Lung (tissue), 12 donors: ENCODE data around the gene ZNF418. TPM values are rescaled to one million over a fixed set of nuclear protein-coding genes. Genes with fewer than 3 reads are reported as not detected.
A peak's percentile ranks its signal among the peaks of the same experiment; 100 is the strongest.

Experiments used
- ATAC-seq: fragments of 200-7000 bp; cut with Tn5 transposase; one replicate; pipeline ENCODE4 v1.9.1; 2020; ENCODE audit warnings: moderate number of reproducible peaks; ENCODE audit not compliant: insufficient read depth, low FRiP score
- DNase-seq, 3 donors: peaks; one replicate each; pipeline ENCODE4 v3.0.0-alpha.2; 2013 to 2017
- H3K27ac ChIP-seq, 2 donors: one replicate each; pipeline ENCODE4 v1.5.1; 2013; ENCODE audit warnings: mild to moderate bottlenecking in 2 of 2, moderate library complexity in 2 of 2, control low read depth in 1 of 2, inconsistent platforms in 1 of 2, low read depth in 1 of 2, low read length in 1 of 2
- H3K27me3 ChIP-seq, 3 donors: one replicate each; pipeline ENCODE4 v1.5.1; 2013; ENCODE audit warnings: low read length in 2 of 3; ENCODE audit not compliant: control insufficient read depth in 3 of 3, insufficient read depth in 3 of 3
- H3K36me3 ChIP-seq, 4 donors: one replicate each; pipeline ENCODE4 v1.5.1; 2013; ENCODE audit warnings: low read length in 4 of 4, mild to moderate bottlenecking in 1 of 4, moderate library complexity in 1 of 4; ENCODE audit not compliant: control insufficient read depth in 4 of 4, insufficient read depth in 4 of 4
- H3K4me1 ChIP-seq, 5 donors: one replicate each; pipeline ENCODE4 v1.5.1; 2013; ENCODE audit warnings: low read length in 5 of 5, mild to moderate bottlenecking in 2 of 5, moderate library complexity in 1 of 5; ENCODE audit not compliant: control insufficient read depth in 5 of 5, insufficient read depth in 5 of 5
- H3K4me3 ChIP-seq: one replicate; pipeline ENCODE4 v1.5.1; 2013; ENCODE audit warnings: mild to moderate bottlenecking, control low read depth, moderate library complexity
- H3K9ac ChIP-seq, 2 donors: one replicate each; pipeline ENCODE4 v1.5.1; 2013; ENCODE audit warnings: low read length in 2 of 2, control low read depth in 1 of 2; ENCODE audit not compliant: insufficient read depth in 1 of 2
- H3K9me3 ChIP-seq, 4 donors: one replicate each; pipeline ENCODE4 v1.5.1; 2013; ENCODE audit warnings: low read length in 3 of 4, mild to moderate bottlenecking in 1 of 4, moderate library complexity in 1 of 4; ENCODE audit not compliant: control insufficient read depth in 4 of 4, insufficient read depth in 3 of 4
- WGBS, 2 donors: extraction: QIAGEN DNeasy Blood & Tissue Kit; methylation state at CpG; one replicate each; pipeline ENCODE4 v1.1.7; 2013; 5-methylcytosine and 5-hydroxymethylcytosine counted together
- polyA plus RNA-seq, 2 donors: library from polyadenylated mRNA; stranded (reverse); fragments of 200-250 nt; gene quantifications; one replicate each; pipeline ENCODE4 v1.2.1, GENCODE V29; 2013
- total RNA-seq, 2 donors: library from RNA; depleted of rRNA in 1 of 2; stranded (reverse); fragments of >200 nt in 1 of 2; gene quantifications; one replicate each; pipeline ENCODE4 v1.2.1, GENCODE V29; 2014 to 2021
- TF ChIP-seq, protein P1 (sequence below): IDR thresholded peaks from 2 replicates; pipeline ENCODE4 v1.5.1; 2012; ENCODE audit warnings: mild to moderate bottlenecking; ENCODE audit errors: control extremely low read depth, extremely low read depth
- donor health status: control.
- donor health status: control.
- donor health status: Bipolar disorder and iron deficiency.
- donor health status: healthy.
- donor health status: DM: yes; HTN: yes; CAD: no.

The ZNF418 gene
- total and polyA plus RNA-seq, 4 donors: 1.9 to 20.8 (median 4.8) TPM

GRCh38 chr19:57949296-57949695 is 14.1 kb upstream of the ZNF418 start:
- TF ChIP-seq, protein P1, sequence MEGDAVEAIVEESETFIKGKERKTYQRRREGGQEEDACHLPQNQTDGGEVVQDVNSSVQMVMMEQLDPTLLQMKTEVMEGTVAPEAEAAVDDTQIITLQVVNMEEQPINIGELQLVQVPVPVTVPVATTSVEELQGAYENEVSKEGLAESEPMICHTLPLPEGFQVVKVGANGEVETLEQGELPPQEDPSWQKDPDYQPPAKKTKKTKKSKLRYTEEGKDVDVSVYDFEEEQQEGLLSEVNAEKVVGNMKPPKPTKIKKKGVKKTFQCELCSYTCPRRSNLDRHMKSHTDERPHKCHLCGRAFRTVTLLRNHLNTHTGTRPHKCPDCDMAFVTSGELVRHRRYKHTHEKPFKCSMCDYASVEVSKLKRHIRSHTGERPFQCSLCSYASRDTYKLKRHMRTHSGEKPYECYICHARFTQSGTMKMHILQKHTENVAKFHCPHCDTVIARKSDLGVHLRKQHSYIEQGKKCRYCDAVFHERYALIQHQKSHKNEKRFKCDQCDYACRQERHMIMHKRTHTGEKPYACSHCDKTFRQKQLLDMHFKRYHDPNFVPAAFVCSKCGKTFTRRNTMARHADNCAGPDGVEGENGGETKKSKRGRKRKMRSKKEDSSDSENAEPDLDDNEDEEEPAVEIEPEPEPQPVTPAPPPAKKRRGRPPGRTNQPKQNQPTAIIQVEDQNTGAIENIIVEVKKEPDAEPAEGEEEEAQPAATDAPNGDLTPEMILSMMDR: no peak
- no peak for ATAC-seq
- no peaks in the 10 kb centered on the region for H3K27me3 ChIP-seq
- H3K4me1 ChIP-seq: peaks cover 0 to 8% (median 5%) of the 10 kb centered on the region in 5 donors
- no peak for DNase-seq
- peaks cover 0 to 11% (median 3%) of the 10 kb centered on the region in 4 donors for H3K36me3 ChIP-seq
- 94 to 97% methylated on average over 24 of the region's 24 CpGs for WGBS, 2 donors
- H3K9me3 ChIP-seq: peaks cover 0 to 52% (median 7%) of the 10 kb centered on the region in 4 donors
- no peak overlapping the region for H3K9ac ChIP-seq
- no peak overlapping the region for H3K4me3 ChIP-seq
- no peak overlapping the region for H3K27ac ChIP-seq

DNA sequence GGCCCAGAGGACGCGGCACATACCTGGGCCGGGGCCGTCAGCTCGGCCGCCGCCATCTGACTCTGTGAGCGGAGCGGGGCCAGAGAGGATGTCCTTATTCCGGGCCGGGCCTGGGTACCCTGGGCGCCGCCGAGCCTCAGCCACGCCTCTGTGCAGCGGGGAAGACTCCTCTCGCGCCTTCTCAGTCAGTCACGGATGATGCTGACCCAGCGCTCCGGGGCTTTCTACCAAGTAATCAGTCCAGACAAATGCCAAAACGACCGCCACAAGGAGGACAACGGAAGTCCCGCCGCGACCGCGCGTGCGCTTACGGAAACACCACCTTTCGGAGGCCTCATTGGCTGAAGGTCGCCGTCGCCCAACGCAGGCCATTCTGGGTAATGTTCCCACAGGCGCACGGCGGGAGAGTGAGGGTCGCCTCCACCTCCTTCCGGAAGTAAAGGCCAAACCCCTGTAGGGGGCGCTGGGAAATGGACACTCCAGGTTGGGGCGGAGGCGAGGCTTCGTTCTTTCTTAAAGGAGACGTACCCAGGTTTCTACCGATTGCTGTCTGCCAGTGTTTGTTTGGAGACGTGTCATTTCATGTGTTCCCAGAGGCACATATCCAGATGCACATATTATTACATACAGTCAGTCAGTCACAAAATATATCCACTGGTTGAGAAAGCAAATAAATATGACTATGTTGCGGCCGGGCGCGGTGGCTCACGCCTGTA is 12.4 kb upstream of the ZNF418 start, which contains the start of gene ZNF256:
Gene ZNF256, minus strand, starts transcription at position 288 of the 716 bp plus-strand sequence. Its CDS starts 232 bp downstream, at position 56.
- Histone ChIP-seq H3K27me3 (no peaks in the 10 kb centered on the region), H3K9me3 (peaks cover 0 to 54% (median 20%) of the 10 kb centered on the region in 4 donors), H3K36me3 (peaks cover 9 to 28% (median 16%) of the 10 kb centered on the region in 4 donors), H3K9ac (peak within 1 kb of the TSS; percentile 68 to 70), H3K27ac (peak within 1 kb of the TSS; percentile 78 to 83), H3K4me3 (peak within 1 kb of the TSS; percentile 90), H3K4me1 (peaks cover 0 to 8% (median 5%) of the 10 kb centered on the region in 5 donors)
- ATAC-seq: peak; percentile 98
- WGBS, 2 donors: 5 to 8% methylated on average over 44 to 54 of the region's 54 CpGs
- DNase-seq: peak; percentile 98 to 99 (median 98)
- TF ChIP-seq, protein P1: peak; percentile 45

- WGBS, 2 donors: 0 to 2% methylated on average over 18 of the region's 18 CpGs
- no peaks in the 10 kb centered on the region for H3K27me3 ChIP-seq
- DNase-seq (no peak), ATAC-seq (no peak)
- peaks cover 0 to 8% (median 5%) of the 10 kb centered on the region in 5 donors for H3K4me1 ChIP-seq
- peak overlapping the region; percentile 78 to 83 for H3K27ac ChIP-seq
- H3K4me3 ChIP-seq: peak overlapping the region; percentile 90
- peaks cover 0 to 57% (median 23%) of the 10 kb centered on the region in 4 donors for H3K9me3 ChIP-seq
- TF ChIP-seq, protein P1: no peak
- H3K36me3 ChIP-seq: peaks cover 14 to 33% (median 21%) of the 10 kb centered on the region in 4 donors
- peak overlapping the region; percentile 68 to 70 for H3K9ac ChIP-seq
These were observed 11.9 kb upstream of the ZNF418 start for GRCh38 chr19:57947088-57947418.
